GM19025 (cell line): Measurements from ENCODE around the gene PAPSS2.

Source experiments
- ATAC-seq: cut with Tn5 transposase; IDR thresholded peaks from one replicate; pipeline ENCODE4 v1.9.1; 2021; ENCODE audit warnings: mild to moderate bottlenecking, low read depth, moderate library complexity; ENCODE audit not compliant: unreplicated experiment

PAPSS2 gene

GRCh38 chr10:87771871-87772500 is 112.3 kb downstream of the PAPSS2 start:
- no peak for ATAC-seq

GRCh38 chr10:87775766-87776165 is 116.1 kb downstream of the PAPSS2 start:
- ATAC-seq, result no peak

GRCh38 chr10:87776328-87776727 is 116.7 kb downstream of the PAPSS2 start:
- ATAC-seq, result no peak

GRCh38 chr10:87781545-87781944 is 121.9 kb downstream of the PAPSS2 start:
- no peak for ATAC-seq

- ATAC-seq, result no peak
These were observed 123.0 kb downstream of the PAPSS2 start for GRCh38 chr10:87782721-87783120.

GRCh38 chr10:87786421-87786820 is 126.7 kb downstream of the PAPSS2 start:
- ATAC-seq, result no peak

- ATAC-seq, result no peak
These were observed 130.5 kb downstream of the PAPSS2 start for GRCh38 chr10:87790185-87790584.

GRCh38 chr10:87794285-87794684 is 134.6 kb downstream of the PAPSS2 start:
- ATAC-seq, result no peak
